T-helper 2 cell treated with Interferon-gamma antibody and Interleukin-4, amounts not matched to agents 5 μg/mL and 100 μg/mL, for 36 hours (primary cell): ENCODE results near the gene SCAPER.
"Not testable (repeated sequence)": the region's sequence is repeated elsewhere in the genome, so short reads cannot be mapped to it uniquely, and the experiment has no call there.

Source experiments
- DNase-seq: peaks from one replicate; pipeline ENCODE4 v3.0.0; 2021; ENCODE audit warnings: low spot score
- H3K27ac Mint-ChIP-seq: one replicate; pipeline ENCODE4 v1.8.0; 2021; ENCODE audit warnings: mild to moderate bottlenecking, mixed read lengths
- H3K27me3 Mint-ChIP-seq: one replicate; pipeline ENCODE4 v1.8.0; 2021; ENCODE audit warnings: low read depth, mixed read lengths
- H3K36me3 Mint-ChIP-seq: one replicate; pipeline ENCODE4 v1.8.0; 2021; ENCODE audit warnings: low read depth, mixed read lengths
- H3K4me1 Mint-ChIP-seq: one replicate; pipeline ENCODE4 v1.8.0; 2021; ENCODE audit warnings: low read depth, mixed read lengths
- H3K4me3 Mint-ChIP-seq: one replicate; pipeline ENCODE4 v1.8.0; 2022; ENCODE audit warnings: mild to moderate bottlenecking, moderate library complexity, mixed read lengths
- H3K9me3 Mint-ChIP-seq: one replicate; pipeline ENCODE4 v1.8.0; 2021; ENCODE audit warnings: mixed read lengths

SCAPER gene

GRCh38 chr15:76332796-76333195, 572.3 kb downstream of the SCAPER start:
- no peaks in the 10 kb centered on the region for H3K9me3 Mint-ChIP-seq
- H3K27me3 Mint-ChIP-seq = peaks cover 50% of the 10 kb centered on the region
- no peak overlapping the region for H3K4me3 Mint-ChIP-seq
- no peak for DNase-seq
- H3K4me1 Mint-ChIP-seq = peaks cover 20% of the 10 kb centered on the region
- H3K36me3 Mint-ChIP-seq = peaks cover 5% of the 10 kb centered on the region
- no peak overlapping the region for H3K27ac Mint-ChIP-seq

DNA sequence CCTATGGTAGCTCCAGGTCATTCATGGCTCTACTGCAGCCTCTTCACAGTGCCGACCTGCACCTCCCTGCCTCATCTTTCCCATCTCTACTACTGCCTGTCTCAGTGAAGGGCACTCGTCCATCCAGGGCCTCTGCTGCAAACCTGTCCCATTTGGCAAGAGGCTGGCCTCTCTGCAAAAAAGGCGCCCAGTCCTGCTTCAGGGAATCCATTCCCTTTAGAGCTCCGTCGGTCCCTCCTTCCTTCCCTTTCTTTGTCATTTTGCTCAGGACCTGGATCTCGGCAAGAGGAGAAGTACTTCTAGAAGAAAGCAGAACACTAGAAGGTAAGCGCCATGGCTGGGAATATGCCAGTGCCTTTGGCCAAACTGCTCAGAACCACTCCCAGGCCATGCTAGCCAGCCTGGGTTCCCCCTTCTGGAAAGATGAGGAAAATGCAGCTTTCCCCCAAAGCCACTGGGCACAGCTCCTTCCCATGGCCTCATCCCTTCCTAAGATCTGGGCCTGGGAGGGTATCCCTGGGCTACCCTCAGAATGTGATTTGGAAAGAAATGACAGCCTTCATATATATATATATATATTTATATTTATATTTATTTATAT, 575.0 kb downstream of the SCAPER start:
- DNase-seq = no peak
- no peaks in the 10 kb centered on the region for H3K36me3 Mint-ChIP-seq
- peaks cover 38% of the 10 kb centered on the region for H3K27me3 Mint-ChIP-seq
- H3K4me3 Mint-ChIP-seq = no peak overlapping the region
- H3K9me3 Mint-ChIP-seq = no peaks in the 10 kb centered on the region
- H3K27ac Mint-ChIP-seq = no peak overlapping the region
- peaks cover under 1% of the 10 kb centered on the region for H3K4me1 Mint-ChIP-seq

- Mint-ChIP-seq H3K9me3 (no peaks in the 10 kb centered on the region), H3K4me1 (no peaks in the 10 kb centered on the region), H3K36me3 (no peaks in the 10 kb centered on the region), H3K27me3 (peaks cover 45% of the 10 kb centered on the region), H3K27ac (no peak overlapping the region), H3K4me3 (no peak overlapping the region)
- no peak for DNase-seq
Measured at GRCh38 chr15:76328958-76329357, 576.2 kb downstream of the SCAPER start.

GRCh38 chr15:76328106-76328696, 576.9 kb downstream of the SCAPER start:
- DNase-seq = no peak
- Mint-ChIP-seq H3K4me1 (no peaks in the 10 kb centered on the region), H3K36me3 (no peaks in the 10 kb centered on the region), H3K9me3 (no peaks in the 10 kb centered on the region), H3K4me3 (no peak overlapping the region), H3K27ac (no peak overlapping the region), H3K27me3 (peaks cover 49% of the 10 kb centered on the region)

- peaks cover 55% of the 10 kb centered on the region for H3K27me3 Mint-ChIP-seq
- no peaks in the 10 kb centered on the region for H3K4me1 Mint-ChIP-seq
- no peak overlapping the region for H3K4me3 Mint-ChIP-seq
- DNase-seq = no peak
- H3K9me3 Mint-ChIP-seq = no peaks in the 10 kb centered on the region
- H3K27ac Mint-ChIP-seq = no peak overlapping the region
- no peaks in the 10 kb centered on the region for H3K36me3 Mint-ChIP-seq
Measured at GRCh38 chr15:76327191-76328105, 577.7 kb downstream of the SCAPER start.

DNA sequence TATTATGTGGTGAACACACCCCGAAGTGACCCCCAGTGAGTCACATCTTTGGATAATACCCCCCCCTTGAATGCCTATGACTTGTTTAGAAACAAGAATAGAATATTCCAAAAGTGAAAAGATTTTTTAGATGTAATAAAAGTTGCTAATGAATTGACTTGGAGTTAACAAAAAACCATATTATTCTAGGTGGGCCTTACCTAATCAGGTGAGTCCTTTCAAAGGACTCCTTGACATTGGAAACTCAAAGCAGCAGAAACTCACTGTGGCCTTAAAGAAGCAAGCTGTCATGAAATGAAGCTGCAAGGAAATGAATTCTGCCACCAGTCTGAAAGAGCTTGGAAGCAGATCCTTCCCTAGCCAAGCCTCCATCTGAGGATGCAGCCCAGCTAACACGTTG, 579.4 kb downstream of the SCAPER start:
- Mint-ChIP-seq H3K36me3 (no peaks in the 10 kb centered on the region), H3K4me3 (no peak overlapping the region), H3K27me3 (peaks cover 64% of the 10 kb centered on the region), H3K27ac (no peak overlapping the region), H3K9me3 (no peaks in the 10 kb centered on the region), H3K4me1 (no peaks in the 10 kb centered on the region)
- DNase-seq = no peak

GRCh38 chr15:76324066-76324465, 581.1 kb downstream of the SCAPER start:
- Mint-ChIP-seq H3K36me3 (no peaks in the 10 kb centered on the region), H3K9me3 (no peaks in the 10 kb centered on the region), H3K27me3 (peaks cover 52% of the 10 kb centered on the region), H3K4me3 (no peak overlapping the region), H3K27ac (no peak overlapping the region), H3K4me1 (no peaks in the 10 kb centered on the region)
- DNase-seq = no peak

GRCh38 chr15:76321602-76322001, 583.5 kb downstream of the SCAPER start:
- H3K4me3 Mint-ChIP-seq = no peak overlapping the region
- H3K27me3 Mint-ChIP-seq = peaks cover 36% of the 10 kb centered on the region
- H3K4me1 Mint-ChIP-seq = no peaks in the 10 kb centered on the region
- H3K36me3 Mint-ChIP-seq = no peaks in the 10 kb centered on the region
- H3K9me3 Mint-ChIP-seq = no peaks in the 10 kb centered on the region
- no peak for DNase-seq
- H3K27ac Mint-ChIP-seq = no peak overlapping the region

DNA sequence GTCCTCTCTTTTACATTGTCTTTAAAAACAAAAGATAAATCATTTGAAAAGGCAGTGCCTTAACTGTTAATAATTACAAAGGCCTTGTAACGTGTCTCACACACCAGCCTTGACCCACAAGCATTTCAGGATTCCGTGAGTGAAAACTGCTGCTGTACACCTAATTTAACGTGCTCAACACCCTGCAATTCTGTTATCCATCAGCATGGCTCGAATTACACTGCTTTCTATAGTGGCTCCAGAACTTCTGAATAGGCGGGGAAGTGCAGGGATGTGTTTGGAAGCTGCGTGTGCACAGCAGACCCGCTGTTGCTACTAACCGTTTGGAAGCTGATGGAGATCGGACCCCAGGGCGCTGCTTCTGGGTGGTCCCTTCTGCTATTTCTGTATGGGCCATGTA, 584.0 kb downstream of the SCAPER start:
- no peak overlapping the region for H3K4me3 Mint-ChIP-seq
- H3K9me3 Mint-ChIP-seq = no peaks in the 10 kb centered on the region
- no peaks in the 10 kb centered on the region for H3K4me1 Mint-ChIP-seq
- DNase-seq = no peak
- H3K36me3 Mint-ChIP-seq = no peaks in the 10 kb centered on the region
- H3K27ac Mint-ChIP-seq = no peak overlapping the region
- peaks cover 34% of the 10 kb centered on the region for H3K27me3 Mint-ChIP-seq

- H3K36me3 Mint-ChIP-seq = no peaks in the 10 kb centered on the region
- no peaks in the 10 kb centered on the region for H3K4me1 Mint-ChIP-seq
- no peak overlapping the region for H3K27ac Mint-ChIP-seq
- no peak for DNase-seq
- H3K4me3 Mint-ChIP-seq = no peak overlapping the region
- H3K9me3 Mint-ChIP-seq = no peaks in the 10 kb centered on the region
- peaks cover 30% of the 10 kb centered on the region for H3K27me3 Mint-ChIP-seq
Measured at GRCh38 chr15:76320012-76320411, 585.1 kb downstream of the SCAPER start.

GRCh38 chr15:76313731-76314130, 591.4 kb downstream of the SCAPER start:
- Mint-ChIP-seq H3K4me3 (no peak overlapping the region), H3K27me3 (no peaks in the 10 kb centered on the region), H3K9me3 (no peaks in the 10 kb centered on the region), H3K36me3 (peaks cover 10% of the 10 kb centered on the region), H3K27ac (no peak overlapping the region), H3K4me1 (peaks cover 15% of the 10 kb centered on the region)
- DNase-seq = no peak

GRCh38 chr15:76313175-76313567, 592.0 kb downstream of the SCAPER start:
- not testable (repeated sequence) for H3K27ac Mint-ChIP-seq, H3K4me3 Mint-ChIP-seq, H3K9me3 Mint-ChIP-seq, H3K27me3 Mint-ChIP-seq, DNase-seq
- Mint-ChIP-seq H3K36me3 (peaks cover 15% of the 10 kb centered on the region), H3K4me1 (peaks cover 19% of the 10 kb centered on the region)

GRCh38 chr15:76312540-76313174, 592.5 kb downstream of the SCAPER start:
- Mint-ChIP-seq H3K4me3 (peak overlapping the region; percentile 91), H3K4me1 (peaks cover 19% of the 10 kb centered on the region), H3K9me3 (no peaks in the 10 kb centered on the region), H3K36me3 (peaks cover 17% of the 10 kb centered on the region), H3K27me3 (no peaks in the 10 kb centered on the region), H3K27ac (no peak overlapping the region)
- no peak for DNase-seq
